ENCODE results near the gene FERMT3.
"Not testable (repeated sequence)": the region's sequence is repeated elsewhere in the genome, so short reads cannot be mapped to it uniquely, and the experiment has no call there.

The FERMT3 gene

DNA sequence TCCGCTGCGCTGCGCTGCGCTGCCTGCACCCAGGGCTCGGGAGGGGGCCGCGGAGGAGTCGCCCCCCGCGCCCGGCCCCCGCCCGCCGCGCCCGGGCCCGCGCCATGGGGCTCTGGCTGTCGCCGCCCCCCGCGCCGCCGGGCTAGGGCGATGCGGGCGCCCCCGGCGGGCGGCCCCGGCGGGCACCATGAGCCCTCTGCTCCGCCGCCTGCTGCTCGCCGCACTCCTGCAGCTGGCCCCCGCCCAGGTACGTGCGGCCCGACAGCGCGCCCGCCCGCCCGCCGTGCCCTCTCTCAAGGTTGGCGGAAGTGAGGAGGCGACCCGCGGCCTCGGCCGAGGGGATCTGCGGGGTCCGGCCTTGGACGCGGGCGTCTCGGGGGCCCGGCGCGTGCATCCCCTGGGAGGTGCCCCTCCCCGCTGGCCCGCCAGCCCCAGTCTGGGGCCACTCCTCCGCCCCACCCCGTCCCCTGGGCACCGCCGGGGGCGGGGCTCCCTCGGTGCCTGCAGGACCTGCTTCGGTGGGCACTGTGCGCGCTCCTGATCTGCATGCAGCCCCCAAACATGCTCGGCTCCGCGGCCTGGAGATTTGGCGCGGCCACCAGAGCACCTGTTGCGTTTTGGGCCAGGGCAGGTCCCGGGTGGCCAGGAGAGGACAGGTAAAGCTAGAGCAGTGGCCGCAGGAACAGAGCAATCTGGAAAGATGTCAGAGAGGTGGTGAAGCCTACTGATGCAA, 28.3 kb downstream of the FERMT3 start:
- DNase-seq (ENCODE audit: low read depth, low spot score), result no peak

DNA sequence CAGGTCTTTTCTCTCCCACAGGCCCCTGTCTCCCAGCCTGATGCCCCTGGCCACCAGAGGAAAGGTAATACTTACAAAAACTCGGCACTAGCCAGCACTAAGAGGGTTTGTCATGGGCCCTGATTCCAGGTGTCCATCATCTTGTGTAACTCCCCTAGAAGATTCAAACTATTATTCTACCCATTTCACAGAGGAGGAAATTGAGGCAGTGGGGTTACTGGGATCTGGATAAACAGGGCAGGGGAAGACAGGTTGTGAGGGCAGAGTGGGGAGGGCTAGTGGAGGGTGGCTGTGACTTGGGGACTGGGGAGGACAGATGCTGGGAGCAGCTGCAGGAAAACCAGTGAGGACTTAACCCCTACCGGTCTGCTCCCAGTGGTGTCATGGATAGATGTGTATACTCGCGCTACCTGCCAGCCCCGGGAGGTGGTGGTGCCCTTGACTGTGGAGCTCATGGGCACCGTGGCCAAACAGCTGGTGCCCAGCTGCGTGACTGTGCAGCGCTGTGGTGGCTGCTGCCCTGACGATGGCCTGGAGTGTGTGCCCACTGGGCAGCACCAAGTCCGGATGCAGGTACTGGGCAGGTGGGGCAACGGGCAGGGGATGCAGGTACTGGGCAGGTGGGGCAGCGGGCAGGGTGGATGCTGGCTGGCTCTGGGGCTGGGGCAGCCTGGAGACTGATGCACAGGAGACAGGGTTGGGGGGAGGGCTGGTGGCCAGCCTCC, 29.1 kb downstream of the FERMT3 start:
- no peak for DNase-seq (ENCODE audit: low read depth, low spot score)

DNA sequence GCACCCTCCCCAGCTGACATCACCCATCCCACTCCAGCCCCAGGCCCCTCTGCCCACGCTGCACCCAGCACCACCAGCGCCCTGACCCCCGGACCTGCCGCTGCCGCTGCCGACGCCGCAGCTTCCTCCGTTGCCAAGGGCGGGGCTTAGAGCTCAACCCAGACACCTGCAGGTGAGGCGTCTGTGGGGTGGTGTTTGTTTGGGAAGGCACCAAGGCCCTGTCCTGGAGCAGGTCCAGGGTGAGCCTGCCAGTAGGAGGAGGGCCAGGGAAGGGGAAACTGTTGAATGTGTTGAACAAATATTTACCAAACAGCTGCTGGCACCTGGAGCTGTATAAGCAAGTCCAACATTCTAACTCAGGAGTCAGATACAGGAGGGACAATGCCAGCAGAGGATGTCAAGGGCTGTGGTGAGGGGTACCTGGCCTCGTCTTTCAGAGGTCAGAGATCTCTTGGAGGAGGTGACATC, 31.0 kb downstream of the FERMT3 start:
- no peak for DNase-seq (ENCODE audit: low read depth, low spot score)

DNA sequence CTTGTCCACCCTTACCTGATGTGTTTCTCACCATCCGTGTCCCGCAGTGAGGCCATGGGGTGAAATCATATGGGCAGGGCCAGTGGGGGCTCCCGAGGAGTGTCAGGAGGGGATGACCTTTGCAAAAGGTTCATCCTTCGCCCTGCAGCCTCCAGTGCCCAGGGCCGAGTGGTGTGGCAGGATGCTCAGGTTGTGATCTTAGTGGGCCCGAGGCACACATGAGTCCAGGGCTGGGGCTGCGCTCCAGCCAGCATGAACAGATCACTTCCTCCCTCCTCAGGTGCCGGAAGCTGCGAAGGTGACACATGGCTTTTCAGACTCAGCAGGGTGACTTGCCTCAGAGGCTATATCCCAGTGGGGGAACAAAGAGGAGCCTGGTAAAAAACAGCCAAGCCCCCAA, 31.6 kb downstream of the FERMT3 start:
- no peak for DNase-seq (ENCODE audit: low read depth, low spot score)

DNA sequence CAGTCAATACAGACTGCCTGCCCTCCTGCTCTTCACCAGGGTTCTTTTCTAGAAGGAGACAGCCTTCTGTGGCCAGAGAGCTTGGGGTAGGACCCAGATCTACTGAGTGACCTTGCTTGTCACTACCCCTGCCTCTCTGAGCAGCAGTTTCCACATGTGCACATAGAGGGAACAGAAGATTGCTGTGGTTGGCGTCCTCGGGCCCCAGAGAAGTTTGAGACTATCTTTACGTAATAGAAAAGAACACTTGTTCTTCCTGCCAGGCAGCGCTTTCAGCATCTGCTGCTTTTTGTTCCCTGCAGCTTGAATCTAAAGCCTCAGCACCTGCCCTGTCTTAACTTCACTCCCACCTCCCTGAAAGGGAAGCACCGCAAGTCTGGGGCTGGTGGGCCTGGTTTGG, 32.5 kb downstream of the FERMT3 start:
- no peak for DNase-seq (ENCODE audit: low read depth, low spot score)

DNA sequence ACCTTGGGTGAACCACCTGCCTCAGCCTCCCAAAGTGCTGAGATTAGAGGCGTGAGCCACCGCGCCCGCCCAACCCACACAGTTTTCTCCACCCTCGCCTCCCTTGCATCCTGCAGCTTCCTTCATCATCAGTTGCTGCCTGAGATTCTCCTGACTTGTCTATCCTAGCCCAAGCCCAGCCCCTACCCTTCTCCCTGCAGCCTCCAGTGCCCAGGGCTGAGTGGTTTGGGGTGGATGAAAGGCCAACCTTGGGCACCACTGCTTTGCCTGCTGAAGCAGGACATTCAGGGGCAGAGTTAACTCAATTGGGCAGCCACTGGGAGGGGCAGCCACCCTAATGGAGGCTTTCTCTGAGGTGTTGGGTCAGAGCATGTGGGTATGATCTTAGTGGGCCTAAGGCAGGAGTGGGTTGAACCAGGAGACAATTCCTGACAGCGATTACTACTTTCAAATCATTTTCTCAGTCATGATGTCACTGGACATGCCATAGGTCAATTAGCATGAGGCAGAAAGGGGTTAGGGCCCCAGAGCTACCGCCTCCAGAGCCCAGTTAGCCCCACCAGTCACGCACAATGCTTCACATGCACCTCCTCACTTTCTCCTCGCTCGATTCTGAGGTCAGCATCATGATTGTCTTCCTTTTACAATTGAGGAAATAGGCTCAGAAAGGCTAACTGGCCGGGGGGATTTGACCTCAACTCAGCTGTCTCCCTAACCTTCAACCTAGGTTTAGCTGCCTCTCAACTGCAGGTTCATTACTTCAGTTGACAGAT, 33.3 kb downstream of the FERMT3 start:
- DNase-seq (ENCODE audit: low read depth, low spot score), result no peak

DNA sequence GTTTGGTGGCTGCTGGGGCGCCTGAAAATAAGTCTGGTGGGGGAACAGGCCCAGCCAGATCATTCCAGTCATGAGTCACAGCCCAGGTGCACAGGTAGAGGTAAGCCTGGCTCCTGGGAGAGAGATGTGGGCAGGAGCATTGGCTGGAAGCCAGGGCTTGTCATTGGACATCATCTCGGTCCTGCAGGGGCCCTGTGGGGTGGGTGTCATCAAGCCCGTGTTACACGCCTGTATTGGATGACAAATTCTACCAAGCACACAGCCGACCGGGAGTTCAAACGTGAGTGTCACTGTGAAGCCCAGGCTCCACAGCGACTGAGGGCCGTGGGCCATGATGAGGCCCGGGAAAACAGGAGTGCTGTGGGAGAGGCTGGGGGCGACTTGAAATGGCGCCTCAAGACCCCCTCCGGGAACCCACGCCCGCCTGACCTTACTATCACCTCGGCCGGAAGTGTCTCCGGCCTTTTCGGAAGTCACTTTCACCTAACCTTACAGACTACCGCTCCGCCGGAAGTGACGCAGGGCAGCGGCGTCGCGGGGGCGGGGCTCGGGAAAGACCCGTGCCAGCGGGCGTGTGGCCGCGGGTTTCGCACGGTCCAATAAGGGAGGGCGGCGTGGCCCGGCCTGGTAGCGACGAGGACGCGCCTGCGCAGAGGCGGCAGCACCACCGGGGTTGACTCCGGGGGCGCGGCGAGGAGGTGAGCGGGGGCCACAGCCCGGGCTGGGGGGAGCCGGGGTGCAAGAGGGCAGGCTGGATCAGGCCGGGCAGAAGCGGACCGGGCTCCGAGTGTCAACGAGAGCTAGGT, 34.1 kb downstream of the FERMT3 start, which contains the start of gene FKBP2:
Gene FKBP2, plus strand, starts transcription at position 661 of the 806 bp plus-strand sequence. CDS start 1,293 bp downstream, outside the sequence.
- peak; percentile 98 for DNase-seq (ENCODE audit: low read depth, low spot score)

DNA sequence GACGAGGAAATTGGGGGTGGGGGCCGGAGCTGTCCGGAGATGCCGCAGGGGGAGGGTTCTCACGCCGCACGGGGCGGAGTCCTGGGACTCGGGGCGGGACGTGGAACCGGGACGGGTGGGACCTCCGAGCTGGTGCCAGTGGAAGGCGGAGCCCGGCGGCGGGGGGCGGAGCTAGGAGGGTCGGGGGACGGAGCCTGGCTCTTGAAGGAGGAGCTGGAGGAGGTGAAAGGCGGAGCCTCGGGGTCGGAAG, 34.6 kb downstream of the FERMT3 start:
- DNase-seq (ENCODE audit: low read depth, low spot score), result no peak

DNA sequence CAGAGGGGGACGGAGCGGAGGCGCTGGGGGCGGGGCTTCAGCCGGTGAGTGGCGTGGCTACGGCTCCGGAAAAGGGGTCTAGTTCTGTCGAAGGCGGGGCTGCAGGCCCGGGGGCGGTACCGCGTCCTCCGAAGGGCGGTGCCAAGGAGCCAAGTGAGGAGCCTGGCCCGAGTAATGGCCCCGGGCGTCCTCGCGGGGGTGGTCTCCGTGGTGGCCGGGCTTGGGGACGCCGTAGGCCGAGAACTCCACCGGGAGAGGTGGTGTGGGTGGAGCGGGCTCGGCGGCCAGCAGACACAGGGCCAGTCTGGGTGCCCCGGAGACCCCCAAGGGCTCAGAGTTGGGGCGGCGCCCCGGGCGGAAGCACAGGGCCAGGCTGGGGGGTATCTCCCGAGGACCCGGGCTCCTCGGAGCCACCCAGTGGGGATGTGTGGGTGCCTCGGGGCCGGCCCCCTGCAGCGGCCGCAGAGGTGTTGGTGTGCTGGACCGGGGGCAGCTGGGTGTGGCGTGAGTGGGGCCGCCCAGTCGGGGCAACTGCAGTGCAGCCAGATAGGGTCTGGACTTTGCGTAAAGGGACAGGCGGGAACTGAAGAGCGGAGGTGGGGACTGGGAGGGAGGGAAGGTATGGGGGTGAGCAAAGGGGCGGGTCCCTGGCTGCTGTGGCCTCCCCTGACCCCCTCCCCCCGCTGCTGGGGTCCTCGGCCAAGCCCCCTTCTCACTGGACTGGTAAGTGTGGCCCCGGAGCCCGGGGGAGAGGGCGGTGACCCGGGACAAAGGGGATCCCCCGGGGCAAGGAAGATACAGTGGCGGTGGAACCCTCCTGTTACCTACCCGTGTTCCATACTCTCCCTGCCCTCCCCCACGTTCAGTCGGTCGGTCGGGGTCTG, 35.2 kb downstream of the FERMT3 start:
- DNase-seq (ENCODE audit: low read depth, low spot score), result peak; percentile 99

DNA sequence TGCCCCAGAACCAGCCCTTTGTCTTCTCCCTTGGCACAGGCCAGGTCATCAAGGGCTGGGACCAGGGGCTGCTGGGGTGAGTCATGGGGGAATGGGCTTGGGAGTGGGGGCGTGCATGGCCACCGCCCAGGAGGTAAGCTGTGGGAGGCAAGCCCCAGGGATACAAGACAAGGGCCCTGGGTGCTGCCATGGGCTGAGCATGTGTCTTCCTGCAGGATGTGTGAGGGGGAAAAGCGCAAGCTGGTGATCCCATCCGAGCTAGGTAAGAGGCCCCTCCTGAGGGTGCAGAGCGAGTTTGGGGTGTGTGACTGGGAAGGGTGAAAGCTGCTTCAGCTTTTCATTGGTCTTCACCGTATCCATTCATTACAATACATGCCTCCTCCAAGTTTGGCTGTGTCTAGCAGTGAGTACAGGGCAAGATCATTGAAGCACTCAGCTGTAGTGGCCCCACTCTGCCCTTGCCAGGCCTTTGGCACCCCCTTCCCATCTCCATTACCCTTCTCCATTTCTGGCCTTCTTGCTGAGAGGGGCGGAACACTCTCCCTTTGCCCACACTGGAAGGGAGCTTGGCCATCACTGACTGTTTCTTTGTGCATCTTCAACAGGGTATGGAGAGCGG, 36.8 kb downstream of the FERMT3 start:
- no peak for DNase-seq (ENCODE audit: low read depth, low spot score)

DNA sequence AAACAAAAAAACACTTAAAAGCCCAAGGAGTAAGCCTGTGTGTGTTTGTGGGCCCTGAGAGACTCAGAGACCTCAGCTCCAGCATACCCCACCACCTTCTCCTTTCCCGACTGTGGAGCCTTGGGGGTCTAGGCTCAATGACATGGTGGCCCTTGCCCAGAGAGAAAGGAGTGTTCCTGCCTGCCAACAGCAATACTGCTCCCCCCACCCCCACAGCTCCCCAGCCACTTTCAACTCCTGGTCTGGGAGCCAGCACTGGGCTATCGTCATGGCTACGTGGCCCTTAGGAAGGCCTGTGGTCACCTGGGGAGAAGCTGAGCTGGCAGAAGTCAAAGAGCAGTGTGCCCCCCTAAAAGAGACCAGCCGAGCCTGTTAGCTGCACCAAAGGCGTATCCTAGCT, 37.6 kb downstream of the FERMT3 start:
- DNase-seq (ENCODE audit: low read depth, low spot score), result no peak

DNA sequence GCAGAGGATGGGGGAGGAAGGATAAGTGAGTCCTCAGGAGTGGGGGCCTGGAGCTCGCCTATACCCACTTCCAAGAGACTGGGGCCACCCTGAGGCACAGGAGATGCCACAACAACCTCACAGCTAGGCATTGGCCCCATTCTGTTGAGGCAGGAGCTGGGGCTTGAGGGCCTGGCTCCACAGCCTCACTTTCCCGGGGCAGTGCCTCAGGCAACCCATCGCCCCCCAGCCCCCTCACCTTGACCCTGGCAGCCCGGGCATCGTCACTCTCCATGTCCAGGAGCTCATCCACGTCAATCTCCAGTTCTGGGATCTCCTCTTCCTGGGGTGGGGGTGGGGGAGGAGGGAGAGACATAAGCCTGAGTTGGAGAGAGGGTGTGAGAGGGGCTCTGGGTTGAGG, 38.4 kb downstream of the FERMT3 start:
- DNase-seq (ENCODE audit: low read depth, low spot score), result no peak

DNA sequence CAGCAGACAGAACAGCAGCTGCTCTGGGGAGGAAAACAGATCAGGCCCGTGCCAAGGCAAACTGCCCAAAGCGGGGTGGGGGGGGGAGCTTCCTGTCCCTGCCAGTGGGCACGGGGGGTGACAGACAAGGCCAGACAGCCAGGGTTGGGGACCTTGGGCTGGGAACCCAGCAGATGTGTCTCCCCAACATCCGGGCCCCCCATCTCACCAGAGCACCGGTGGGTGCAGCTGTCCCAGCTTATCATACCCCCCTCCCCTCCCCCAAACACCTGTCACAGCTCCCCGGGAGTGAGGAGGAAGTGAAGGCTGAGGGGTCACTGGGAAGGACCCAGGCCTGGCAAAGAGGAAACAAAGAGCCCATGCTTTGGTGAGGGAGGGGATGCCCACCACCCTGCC, 38.9 kb downstream of the FERMT3 start:
- no peak for DNase-seq (ENCODE audit: low read depth, low spot score)

DNA sequence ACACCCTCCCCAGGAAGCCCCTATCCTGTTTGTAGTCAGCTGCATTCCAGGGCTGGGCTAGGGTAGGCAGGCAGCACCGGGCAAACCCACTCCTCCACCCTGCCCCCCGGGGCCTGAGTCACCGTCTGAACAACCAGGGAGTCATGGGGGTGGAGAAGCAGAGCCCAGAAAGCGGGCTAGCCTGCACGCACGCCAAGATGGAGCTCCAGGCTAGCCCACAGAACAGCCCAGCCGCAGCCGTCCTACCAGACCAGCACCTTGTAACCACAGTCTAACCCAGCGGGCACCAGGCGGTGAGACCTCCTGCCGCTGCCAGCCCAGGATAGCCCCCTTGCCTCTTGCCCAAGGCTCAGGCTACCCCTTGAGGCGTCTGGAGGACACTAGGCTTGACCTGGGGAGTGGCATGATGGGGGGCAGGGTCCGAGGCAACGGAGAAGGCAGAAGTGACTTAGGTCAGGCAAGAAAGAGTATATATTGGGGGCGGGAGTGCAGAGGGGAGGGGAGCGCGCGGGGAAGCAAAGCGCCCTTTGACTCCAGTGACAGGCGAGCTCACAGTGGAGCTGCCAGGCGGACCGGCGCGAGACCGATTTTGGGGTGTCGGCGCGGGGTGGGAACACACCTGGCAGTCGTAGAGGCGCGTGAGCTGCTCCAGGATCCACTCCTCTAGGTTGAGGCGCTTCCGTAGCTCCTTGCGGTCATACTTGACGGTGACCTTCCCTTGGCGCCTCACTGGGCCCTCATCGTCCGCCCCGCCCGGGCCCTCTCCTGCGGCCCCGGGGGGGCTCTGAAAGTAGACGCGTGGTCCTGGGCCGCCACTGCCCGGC, 39.5 kb downstream of the FERMT3 start:
- DNase-seq (ENCODE audit: low read depth, low spot score), result peak; percentile 87

DNA sequence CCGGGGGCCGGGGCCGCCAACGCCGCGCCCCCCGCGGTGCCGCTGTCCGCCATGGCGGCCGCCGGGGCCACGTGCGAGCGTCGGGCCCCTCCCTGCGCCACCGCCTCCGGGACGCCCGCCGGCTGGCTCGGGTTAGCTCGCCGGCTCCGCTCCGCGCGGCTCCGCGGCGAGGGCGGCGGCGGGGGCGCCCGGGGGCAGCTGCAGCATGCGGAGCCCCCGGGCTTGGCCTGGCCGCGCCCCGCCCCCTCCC, 40.0 kb downstream of the FERMT3 start:
- not testable (repeated sequence) for DNase-seq (ENCODE audit: low read depth, low spot score)

DNA sequence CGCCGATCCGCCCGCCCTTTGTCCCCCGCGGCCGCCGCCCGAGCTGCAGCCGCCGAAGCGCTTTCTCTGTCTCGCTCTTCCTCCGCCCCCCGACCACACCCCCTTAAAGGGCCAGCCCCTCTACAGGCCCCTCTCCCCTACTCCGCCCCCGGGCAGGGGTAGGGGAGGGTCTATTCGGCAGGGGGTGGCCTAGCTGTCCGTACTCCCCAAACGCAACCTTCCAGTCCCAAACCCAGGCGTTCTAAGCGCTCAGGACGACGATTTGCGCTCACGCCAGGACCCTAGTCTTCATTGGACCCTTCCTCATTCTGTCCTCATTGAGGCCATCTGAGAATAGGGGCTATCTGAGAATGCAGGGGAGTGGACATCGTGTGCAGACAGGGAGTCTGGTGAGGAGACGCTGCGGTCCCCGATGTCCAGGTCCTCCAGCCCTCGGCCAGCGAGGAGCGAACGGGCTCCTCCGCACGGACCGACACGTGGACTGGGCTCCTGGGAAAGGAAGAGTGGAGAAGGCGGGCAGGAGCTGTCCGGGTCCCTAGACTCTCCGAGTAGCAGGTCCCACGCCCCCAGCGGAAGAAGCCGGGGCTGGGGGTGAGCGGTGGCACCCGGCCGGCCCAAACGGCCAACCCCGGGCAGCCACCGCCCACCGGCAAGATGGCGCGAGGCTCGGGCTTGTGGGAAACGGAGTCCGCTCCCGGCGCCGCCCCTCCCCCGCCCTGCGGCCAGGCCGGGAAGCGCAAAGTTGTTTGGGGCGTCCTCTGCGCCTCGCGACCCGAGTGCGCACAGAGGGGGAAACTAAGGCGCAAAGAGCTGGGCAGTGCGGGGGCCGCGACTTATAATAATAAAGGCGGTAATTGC, 40.6 kb downstream of the FERMT3 start, which contains the start of gene PPP1R14B:
Gene PPP1R14B, minus strand, starts transcription at position 73 of the 858 bp plus-strand sequence. CDS start 270 bp downstream, outside the sequence.
- DNase-seq (ENCODE audit: low read depth, low spot score), result peak; percentile 94

DNA sequence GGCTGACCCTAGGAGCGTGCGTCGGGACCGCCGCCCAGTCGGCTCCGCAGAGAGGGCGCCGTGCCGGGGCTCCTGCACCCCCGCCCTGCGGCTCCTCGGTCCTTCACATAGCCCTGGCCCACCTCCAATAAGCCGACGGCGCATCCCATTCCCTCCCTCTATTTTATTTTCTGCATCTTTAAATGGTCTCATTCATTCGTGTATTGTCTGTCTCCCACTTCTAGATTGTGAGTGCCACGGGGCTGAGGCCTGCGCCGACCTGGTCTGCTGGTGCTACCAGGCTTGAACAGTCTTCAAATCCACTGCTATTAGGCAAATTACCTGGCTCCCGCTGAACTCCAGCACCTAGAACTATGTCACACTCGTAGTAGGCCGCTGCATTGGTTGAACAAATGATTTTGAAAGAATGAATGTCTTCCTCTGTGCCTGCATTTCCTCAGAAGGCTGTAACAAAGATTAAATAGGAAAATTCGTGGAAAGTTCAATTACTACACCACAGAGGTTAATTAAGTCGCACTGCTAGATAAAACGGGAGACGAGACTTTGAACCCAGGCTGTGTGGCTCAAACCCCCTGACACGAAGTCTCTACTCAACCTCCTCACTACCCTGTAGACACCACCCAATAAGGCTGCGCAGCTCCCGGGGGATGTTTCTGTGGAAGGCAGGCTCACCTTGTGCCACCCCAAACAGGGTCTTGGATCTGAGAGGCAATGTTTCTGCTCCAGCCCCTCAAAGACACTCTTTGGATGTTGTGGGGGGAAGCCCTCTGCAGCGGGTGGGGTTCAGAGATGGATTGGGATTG, 41.4 kb downstream of the FERMT3 start:
- DNase-seq (ENCODE audit: low read depth, low spot score), result no peak

DNA sequence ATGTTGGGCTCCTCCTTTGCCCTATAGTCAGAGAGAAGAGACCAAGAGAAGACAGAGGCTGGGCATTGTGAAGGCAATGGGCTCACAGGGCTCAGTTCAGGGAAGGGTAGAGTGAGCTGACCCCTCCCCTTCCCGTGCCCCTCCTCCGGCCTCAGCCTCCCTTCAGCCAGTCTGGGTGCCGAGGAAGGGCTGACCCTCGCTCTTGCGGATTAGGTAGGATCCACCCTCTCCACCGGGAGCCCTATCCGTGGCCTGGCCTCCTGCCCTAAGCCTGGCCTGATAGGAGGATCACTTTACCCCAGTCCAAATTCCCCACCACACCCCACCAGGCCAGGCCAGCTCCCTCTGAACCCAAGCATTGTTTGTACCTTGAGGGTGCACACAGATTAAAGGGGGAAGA, 42.1 kb downstream of the FERMT3 start:
- peak; percentile 58 for DNase-seq (ENCODE audit: low read depth, low spot score)
